Measurements from ENCODE around the gene RGR.
A peak's percentile ranks its signal among the peaks of the same experiment; 100 is the strongest.

Gene RGR

DNA sequence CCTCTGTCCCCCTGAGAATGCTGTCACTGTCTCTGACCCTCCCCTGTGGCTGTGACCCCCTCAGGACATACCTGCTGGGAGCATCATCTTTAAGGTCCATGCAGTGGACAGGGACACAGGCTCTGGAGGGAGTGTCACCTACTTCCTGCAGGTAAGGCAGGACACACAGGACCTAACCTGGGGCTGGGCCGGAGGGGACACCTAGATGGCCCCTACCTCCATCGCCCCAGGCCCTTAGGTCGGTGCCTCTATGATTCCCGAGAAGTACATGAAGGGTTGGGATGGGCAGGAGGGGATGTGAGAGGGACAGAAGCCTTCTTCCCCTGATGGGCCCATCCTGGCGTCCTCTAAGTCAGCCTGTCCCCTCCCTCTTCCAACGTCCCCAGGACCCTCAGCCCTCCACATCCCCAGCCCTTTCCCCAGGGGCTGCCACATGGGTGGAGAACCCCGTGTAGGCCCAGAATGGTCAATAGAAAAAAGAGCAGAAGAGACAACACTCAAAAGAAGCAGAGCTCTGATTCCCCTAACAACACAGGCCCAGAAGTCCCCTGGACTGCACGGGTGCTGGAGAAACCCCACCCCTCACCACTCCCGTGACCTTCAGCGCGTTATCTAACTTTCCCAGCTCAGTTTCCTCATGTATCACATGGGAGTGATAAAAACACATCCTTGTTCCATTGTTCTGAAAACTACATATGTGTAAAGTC lies 44.2 kb upstream of the RGR start:
- H3K27ac ChIP-seq = no peak overlapping the region
- in situ Hi-C loops (cut with HindIII; ENCODE audit: low pct_ligation_motif_present, low sequenced_read_pairs) = no loop called here
- TF ChIP-seq, protein P1, sequence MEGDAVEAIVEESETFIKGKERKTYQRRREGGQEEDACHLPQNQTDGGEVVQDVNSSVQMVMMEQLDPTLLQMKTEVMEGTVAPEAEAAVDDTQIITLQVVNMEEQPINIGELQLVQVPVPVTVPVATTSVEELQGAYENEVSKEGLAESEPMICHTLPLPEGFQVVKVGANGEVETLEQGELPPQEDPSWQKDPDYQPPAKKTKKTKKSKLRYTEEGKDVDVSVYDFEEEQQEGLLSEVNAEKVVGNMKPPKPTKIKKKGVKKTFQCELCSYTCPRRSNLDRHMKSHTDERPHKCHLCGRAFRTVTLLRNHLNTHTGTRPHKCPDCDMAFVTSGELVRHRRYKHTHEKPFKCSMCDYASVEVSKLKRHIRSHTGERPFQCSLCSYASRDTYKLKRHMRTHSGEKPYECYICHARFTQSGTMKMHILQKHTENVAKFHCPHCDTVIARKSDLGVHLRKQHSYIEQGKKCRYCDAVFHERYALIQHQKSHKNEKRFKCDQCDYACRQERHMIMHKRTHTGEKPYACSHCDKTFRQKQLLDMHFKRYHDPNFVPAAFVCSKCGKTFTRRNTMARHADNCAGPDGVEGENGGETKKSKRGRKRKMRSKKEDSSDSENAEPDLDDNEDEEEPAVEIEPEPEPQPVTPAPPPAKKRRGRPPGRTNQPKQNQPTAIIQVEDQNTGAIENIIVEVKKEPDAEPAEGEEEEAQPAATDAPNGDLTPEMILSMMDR (IDR thresholded peaks at IDR 0.05; ENCODE audit: low read depth, low read length, missing control alignments) = no peak
- H3K27me3 ChIP-seq (replicated peaks) = peaks cover 7% of the 10 kb centered on the region
- no peak for DNase-seq
- no peaks in the 10 kb centered on the region for H3K36me3 ChIP-seq (replicated peaks)
- no peak overlapping the region for H3K4me3 ChIP-seq (ENCODE audit: low read depth, low read length)

DNA sequence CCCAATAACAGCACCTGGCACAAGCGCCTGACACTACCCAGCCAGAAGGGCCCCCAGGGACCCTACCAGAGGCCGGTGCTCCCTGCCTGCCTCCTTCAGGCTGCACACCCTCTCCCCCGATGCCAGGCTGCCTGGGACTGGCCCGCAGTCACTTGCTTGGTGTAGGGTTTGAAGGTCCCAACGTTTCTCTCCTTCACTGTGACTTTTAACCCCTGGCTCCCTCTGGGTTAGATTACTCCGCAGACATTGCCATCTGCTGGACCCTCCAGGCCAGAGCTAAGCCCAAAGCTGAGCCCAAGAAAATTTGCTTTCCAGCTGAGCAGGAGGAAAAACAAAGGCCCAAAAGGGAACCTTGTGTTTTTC lies 43.6 kb upstream of the RGR start:
- TF ChIP-seq, protein P1 (IDR thresholded peaks at IDR 0.05; ENCODE audit: low read depth, low read length, missing control alignments) = no peak
- no peak for DNase-seq
- H3K4me3 ChIP-seq (ENCODE audit: low read depth, low read length) = no peak overlapping the region
- in situ Hi-C loops (cut with HindIII; ENCODE audit: low pct_ligation_motif_present, low sequenced_read_pairs) = no loop called here
- H3K27ac ChIP-seq = no peak overlapping the region
- H3K27me3 ChIP-seq (replicated peaks) = peaks cover 2% of the 10 kb centered on the region
- no peaks in the 10 kb centered on the region for H3K36me3 ChIP-seq (replicated peaks)

DNA sequence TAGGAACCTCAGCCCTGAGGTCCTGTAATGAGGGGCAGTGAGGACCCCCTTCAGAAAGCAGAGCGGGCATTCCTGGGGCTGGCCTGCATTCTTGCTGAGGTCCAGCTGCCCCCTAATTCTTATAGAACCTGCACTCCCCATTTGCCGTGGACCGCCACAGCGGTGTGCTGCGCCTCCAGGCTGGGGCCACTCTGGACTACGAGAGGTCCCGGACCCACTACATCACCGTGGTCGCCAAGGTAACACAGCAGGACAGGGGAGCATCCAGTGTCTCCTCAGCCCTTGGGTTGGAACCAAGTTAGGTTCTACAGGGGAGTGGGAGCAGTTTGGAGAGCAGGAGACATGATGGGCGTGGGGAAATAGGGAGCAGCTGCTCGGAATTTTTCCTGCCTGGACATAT lies 43.2 kb upstream of the RGR start:
- Histone ChIP-seq H3K27ac (no peak overlapping the region), H3K27me3 (replicated peaks) (no peaks in the 10 kb centered on the region), H3K36me3 (replicated peaks) (no peaks in the 10 kb centered on the region), H3K4me3 (ENCODE audit: low read depth, low read length) (no peak overlapping the region)
- TF ChIP-seq, protein P1 (IDR thresholded peaks at IDR 0.05; ENCODE audit: low read depth, low read length, missing control alignments) = no peak
- no peak for DNase-seq
- in situ Hi-C loops (cut with HindIII; ENCODE audit: low pct_ligation_motif_present, low sequenced_read_pairs) = no loop called here

DNA sequence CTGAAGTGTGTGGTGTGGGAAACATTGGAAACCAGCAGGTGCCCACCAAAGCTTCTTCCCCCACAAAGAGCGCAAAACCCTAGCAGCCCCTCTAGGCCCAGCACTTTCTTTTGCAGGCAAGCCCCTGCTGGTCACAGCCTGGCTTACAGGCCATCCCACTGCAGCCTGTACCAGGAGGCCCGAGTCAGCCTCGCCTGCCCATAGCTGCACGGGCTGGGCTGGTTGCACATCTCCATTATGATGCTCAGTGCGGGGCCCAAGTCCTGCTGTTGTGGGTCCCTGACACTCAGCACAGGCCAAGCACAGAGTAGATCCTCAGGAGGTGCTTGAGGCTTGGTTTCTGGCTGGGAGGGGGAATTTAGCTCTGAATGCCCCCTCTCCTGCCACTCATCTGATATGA lies 42.5 kb upstream of the RGR start:
- no peak for DNase-seq
- Histone ChIP-seq H3K36me3 (replicated peaks) (no peaks in the 10 kb centered on the region), H3K4me3 (ENCODE audit: low read depth, low read length) (no peak overlapping the region), H3K27me3 (replicated peaks) (no peaks in the 10 kb centered on the region), H3K27ac (no peak overlapping the region)
- TF ChIP-seq, protein P1 (IDR thresholded peaks at IDR 0.05; ENCODE audit: low read depth, low read length, missing control alignments) = no peak
- in situ Hi-C loops (cut with HindIII; ENCODE audit: low pct_ligation_motif_present, low sequenced_read_pairs) = no loop called here

DNA sequence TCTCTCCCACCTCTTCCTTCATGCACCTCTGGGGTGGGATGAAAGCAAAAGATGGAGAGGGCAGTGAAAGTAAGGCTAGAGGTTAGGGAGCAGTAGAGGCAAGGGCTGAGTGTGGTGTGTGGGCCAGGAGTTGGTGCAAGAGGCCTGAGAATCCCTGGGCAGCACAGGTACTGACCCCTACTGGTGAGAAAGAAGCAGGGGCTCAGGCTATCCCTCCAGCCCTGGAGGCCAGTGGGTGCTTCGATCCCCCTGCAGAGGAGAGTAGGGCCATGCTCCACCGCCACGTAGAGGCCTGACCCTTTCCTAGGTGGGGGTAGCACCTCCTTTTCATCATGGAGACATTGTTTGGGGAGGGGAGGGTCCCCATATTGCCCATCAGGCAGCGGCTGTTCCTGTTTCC lies 40.7 kb upstream of the RGR start:
- no peak for DNase-seq
- TF ChIP-seq, protein P1 (IDR thresholded peaks at IDR 0.05; ENCODE audit: low read depth, low read length, missing control alignments) = peak; percentile 53
- in situ Hi-C loops (cut with HindIII; ENCODE audit: low pct_ligation_motif_present, low sequenced_read_pairs) = no loop called here
- Histone ChIP-seq H3K36me3 (replicated peaks) (no peaks in the 10 kb centered on the region), H3K27ac (no peak overlapping the region), H3K27me3 (replicated peaks) (no peaks in the 10 kb centered on the region), H3K4me3 (ENCODE audit: low read depth, low read length) (no peak overlapping the region)

DNA sequence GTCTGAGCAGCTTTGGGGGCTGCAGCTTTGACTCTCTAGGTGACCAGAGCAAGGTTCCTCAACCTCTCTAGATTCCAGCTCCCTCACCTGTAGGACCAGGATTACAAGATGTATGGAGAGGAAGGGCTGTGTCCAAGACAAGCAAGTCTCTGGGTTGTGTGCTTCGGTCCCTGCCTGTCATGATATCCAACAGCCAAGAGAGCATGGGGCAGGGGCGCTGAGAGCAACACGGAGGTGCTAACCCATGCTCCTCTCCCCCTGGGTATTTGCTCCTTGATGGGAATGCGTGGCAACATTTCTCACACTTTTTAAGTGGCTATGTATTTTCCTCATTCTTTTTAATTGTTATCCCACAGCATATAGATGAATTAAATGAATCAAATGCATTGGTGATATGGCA lies 40.2 kb upstream of the RGR start:
- H3K27ac ChIP-seq = no peak overlapping the region
- no peak overlapping the region for H3K4me3 ChIP-seq (ENCODE audit: low read depth, low read length)
- no peaks in the 10 kb centered on the region for H3K36me3 ChIP-seq (replicated peaks)
- in situ Hi-C loops (cut with HindIII; ENCODE audit: low pct_ligation_motif_present, low sequenced_read_pairs) = no loop called here
- no peaks in the 10 kb centered on the region for H3K27me3 ChIP-seq (replicated peaks)
- TF ChIP-seq, protein P1 (IDR thresholded peaks at IDR 0.05; ENCODE audit: low read depth, low read length, missing control alignments) = no peak
- DNase-seq = no peak

All from brain microvascular endothelial cell (primary cell).